Activated T-cell treated with anti-CD3 and anti-CD28 coated beads for 4 hours (primary cell): Measurements from ENCODE around the gene FOXN3.
"Not testable (repeated sequence)": the region's sequence is repeated elsewhere in the genome, so short reads cannot be mapped to it uniquely, and the experiment has no call there.

Source experiments
- DNase-seq: peaks from one replicate; pipeline ENCODE4 v3.0.0-alpha.2; 2020

The FOXN3 gene

GRCh38 chr14:89185919-89186855 lies 230.8 kb downstream of the FOXN3 start:
- no peak for DNase-seq

DNA sequence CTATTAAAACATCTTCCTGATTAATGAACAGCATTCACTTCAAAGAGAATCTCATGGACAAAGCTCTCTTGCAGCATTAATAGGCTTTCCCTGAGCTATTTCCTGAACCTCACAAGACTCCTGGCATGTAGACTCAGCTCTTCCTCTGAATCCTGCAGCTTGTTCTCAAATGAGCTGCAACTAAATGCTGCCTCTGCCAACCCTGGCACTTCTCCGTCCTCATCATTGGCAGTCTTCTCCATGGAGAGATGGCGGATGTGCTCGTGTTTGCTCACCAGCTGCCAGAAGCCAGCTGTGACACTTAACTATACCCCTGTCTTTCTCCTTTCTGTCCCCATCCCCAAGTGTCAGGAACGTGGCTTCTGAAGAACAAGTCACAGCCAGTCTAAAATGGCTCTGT lies 232.1 kb downstream of the FOXN3 start:
- DNase-seq: no peak

GRCh38 chr14:89182326-89182725 lies 234.7 kb downstream of the FOXN3 start:
- no peak for DNase-seq

DNA sequence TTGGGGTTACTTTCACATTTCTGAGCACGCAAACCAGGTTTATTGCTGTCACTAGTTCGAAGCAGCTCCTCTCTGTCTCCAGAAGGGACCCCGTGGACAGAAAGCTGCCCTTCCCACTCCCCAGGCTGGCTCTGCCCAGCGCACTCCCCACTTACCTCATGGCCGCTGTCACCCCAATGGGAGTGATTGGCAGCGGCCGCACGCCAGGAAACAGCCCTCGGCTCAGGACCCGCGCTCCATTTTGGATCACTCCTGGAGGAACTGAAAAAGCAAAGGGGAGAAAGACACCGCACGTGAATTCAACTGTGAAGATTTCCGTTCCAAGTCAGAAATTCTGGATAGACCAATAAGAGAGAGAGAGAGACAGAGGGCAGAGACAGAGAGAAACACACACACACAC lies 236.5 kb downstream of the FOXN3 start:
- no peak for DNase-seq

DNA sequence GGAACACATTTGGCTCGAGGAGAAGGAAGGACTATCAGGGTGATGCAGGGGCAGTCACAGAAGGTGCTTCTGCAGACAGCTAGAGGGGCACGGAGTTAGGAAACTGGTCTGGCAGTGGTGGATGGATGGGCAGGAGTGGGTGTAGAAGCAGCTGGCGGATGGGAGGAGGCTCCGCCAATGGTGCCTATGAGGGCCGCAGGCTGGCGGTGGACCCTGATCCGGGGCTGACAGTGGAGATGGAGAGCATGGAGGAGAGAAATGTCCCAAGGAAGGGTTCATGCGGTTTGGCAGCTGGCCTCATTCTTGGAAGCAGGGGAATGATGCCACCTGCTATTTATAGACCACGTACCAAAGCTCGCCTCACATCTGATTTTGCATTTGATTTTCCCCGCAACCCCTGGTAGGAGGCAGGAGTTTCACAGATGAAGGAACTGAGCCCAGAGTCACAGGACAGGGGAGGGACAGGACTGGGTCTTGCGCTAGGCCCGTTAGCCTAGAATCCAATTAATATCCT lies 237.1 kb downstream of the FOXN3 start:
- no peak for DNase-seq

DNA sequence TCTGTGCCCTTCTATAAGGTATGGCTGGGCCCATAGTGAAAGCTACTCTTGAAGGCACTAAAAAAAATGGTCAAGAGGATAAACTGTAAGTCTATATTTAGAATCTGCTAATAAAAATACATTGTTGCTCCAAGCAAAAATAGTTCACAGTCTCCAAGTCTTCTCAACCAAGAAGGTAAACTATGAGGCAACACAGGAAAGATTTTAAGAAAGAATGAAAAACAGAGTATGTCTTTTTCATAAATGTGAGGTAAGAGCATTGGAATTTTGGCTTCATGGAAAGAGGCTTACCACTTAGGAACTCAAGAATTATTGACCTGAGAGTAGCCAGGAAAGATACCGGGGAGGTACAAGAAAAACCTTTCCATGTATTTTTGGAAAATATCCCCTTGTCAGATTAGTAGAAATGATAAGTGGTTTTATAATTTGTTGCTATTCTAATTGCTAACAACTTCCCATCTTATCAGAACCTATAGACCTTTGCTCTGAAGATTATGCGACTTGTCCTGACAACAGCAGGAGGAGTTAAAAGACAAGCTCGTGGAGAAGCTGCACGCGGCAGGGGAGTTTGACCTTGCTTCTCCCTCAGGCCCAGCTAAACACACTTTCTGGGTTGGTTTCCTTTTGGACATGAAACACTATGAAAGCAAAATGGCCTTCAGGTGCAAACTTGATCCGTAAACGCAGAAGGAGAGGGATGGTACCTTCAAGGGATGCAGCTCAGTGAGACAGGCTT lies 238.1 kb downstream of the FOXN3 start:
- no peak for DNase-seq

- no peak for DNase-seq
Observed at GRCh38 chr14:89178376-89178775, 238.7 kb downstream of the FOXN3 start.

- no peak for DNase-seq
Observed at GRCh38 chr14:89175881-89176799, 240.9 kb downstream of the FOXN3 start.

DNA sequence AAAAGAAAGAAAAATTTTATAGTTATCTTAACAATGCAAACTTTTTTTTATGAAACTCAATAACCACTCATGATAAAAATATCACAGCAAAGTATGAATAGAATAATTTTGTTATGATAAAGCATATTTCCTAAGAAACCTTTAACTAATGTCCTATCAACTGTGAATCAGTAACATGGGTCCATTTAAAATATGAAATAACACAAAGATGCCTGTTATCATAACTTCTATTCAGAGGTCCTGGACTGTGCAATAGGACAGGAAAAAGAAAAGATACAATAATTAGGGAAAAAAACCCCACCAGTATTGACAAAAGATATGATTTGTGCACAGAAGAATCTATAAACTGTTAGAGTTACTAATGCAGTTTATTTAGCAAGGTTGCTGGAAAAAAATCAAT lies 245.4 kb downstream of the FOXN3 start:
- DNase-seq: no peak

GRCh38 chr14:89171168-89171567 lies 245.9 kb downstream of the FOXN3 start:
- DNase-seq: no peak

DNA sequence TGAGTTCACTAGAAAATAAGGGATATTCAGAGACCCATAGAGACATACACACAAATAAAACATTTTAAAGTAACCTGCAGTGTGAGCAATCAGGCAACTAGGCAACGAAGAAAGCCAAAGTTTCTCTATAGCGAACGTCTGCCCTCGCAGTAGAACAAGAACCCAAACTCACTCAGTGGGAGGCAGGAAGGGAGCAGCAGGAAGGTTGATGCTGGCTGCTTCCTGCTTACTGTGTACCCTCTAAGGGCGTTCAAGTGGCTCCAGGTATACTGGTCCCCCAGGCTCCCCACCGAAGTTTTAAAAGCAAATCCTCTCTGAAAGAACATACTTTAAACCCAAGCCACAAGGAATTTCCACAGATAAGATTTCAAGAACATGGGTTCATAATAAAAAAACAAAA lies 249.3 kb downstream of the FOXN3 start:
- DNase-seq: no peak

GRCh38 chr14:89166633-89167032 lies 250.4 kb downstream of the FOXN3 start:
- DNase-seq: no peak

- no peak for DNase-seq
Observed at GRCh38 chr14:89165189-89166181, 251.5 kb downstream of the FOXN3 start.

DNA sequence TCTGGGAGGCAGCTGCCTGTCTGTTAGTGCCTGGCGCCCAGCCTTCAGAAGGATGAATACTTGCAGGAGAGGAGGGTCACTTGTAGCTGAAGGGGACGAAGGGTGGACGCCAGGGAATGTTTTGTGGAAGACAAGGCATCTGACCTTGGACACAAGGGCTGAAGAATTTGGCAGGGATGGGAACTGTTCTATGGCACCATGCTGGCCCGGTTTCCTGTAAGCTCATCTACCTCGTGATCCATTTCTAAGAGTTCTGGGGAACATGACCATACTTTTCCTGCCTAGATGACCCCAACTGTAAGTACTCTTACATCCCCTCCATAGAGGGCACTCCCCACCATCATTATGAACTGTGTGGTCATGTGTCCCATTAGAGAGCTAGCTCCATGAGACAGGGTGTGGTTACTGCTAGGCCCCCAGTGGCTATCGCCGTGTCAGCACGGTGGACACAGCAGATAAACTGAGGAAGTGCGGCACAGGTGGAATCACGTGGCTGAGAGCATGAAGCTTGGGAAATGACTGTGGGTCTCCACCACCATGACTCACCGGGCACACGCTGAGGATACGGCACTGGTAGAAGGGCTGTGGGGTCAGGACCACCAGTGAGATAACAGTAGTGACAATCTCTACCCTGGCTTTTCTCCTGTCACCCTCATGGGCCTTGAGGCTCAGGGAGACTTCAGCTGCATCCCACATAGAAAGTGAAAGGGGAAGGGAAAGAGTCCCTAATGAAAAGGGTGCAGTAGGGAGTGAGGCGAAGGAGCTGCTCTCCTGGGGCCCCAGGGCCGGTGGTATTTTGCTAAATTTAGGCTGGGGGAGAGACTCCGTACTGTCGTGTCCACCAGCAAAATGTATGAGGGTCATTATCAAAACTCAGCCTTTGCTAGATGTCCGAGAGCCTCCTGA lies 252.6 kb downstream of the FOXN3 start:
- DNase-seq: no peak

GRCh38 chr14:89163031-89163636 lies 253.9 kb downstream of the FOXN3 start:
- no peak for DNase-seq

DNA sequence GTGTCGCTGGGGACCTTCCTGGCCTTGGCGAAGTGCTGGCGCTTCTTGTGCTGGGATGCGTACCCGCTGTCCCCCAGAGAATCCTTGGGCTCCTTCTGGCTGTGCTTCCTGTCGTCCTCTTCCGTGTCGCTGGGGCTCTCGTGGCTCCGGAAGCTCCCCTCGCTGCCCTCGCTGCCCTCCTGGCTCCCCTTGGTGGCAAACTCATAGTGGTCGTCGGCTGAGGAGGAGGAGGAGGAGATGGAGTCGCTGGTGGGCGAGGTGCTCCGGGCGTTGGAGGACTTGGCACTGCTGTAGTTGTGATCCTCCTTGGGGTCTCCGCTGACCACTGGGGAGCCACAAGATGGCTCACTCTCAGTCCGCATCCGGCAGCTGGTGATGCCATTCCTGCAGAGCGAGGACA lies 254.4 kb downstream of the FOXN3 start:
- no peak for DNase-seq

DNA sequence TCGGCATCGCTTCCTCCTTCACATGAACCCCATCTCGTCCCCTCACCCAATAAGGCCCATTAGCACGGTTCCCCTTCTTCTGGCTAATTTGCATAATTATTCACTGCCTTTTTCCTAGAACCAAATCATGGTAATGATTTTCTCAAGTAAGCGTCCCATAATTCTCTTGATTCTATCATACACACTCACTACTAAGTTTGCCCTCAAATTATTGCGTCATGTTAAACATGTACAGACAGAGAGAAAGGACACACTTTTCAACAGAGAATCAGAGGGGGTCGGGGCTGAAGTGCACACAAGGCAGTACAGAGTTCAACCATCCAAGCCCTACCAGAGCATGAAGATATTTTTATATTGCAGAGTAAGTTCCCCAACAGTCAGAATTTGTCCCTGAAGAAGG lies 256.6 kb downstream of the FOXN3 start:
- no peak for DNase-seq

DNA sequence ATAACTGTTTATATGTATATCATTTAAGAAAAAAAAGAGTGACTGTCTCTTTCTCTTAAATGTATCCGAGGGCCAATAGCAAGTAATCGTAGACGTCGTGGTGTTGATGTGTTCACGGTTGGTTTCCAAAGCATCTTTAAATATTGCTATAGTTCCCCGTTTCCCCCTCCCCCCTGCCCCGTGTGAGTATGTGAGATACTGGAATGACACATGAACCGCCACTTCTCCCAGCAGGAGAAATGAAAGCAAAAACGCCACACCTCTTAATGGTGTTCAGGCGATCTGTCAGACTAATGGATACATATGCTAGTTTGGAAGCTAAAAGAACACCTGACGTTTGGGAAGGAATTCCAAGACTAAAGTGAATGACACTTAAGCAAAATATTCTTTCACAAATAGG lies 258.3 kb downstream of the FOXN3 start:
- DNase-seq: no peak

GRCh38 chr14:89158104-89158503 lies 258.9 kb downstream of the FOXN3 start:
- DNase-seq: not testable (repeated sequence)

- no peak for DNase-seq
Observed at GRCh38 chr14:89155491-89155890, 261.5 kb downstream of the FOXN3 start.
